Activated CD4-positive, alpha-beta T cell treated with anti-CD3 and anti-CD28 coated beads for 1 hour (primary cell): ENCODE results near the gene ZNF76.
A peak's percentile ranks its signal among the peaks of the same experiment; 100 is the strongest.

ENCODE experiments used
- DNase-seq: peaks from one replicate; pipeline ENCODE4 v3.0.0-alpha.2; 2020

Gene ZNF76

GRCh38 chr6:35273822-35274559 lies 14.5 kb downstream of the ZNF76 start:
- DNase-seq, result no peak

GRCh38 chr6:35275744-35276260 lies 16.3 kb downstream of the ZNF76 start:
- DNase-seq, result no peak

- DNase-seq, result no peak
These were observed 19.2 kb downstream of the ZNF76 start for GRCh38 chr6:35278708-35279107.

- no peak for DNase-seq
These were observed 21.4 kb downstream of the ZNF76 start for GRCh38 chr6:35280903-35281302.

GRCh38 chr6:35282472-35282871 lies 22.9 kb downstream of the ZNF76 start:
- DNase-seq, result no peak

GRCh38 chr6:35283361-35283760 lies 23.8 kb downstream of the ZNF76 start:
- DNase-seq, result no peak

GRCh38 chr6:35287671-35288396 lies 28.3 kb downstream of the ZNF76 start:
- no peak for DNase-seq

- no peak for DNase-seq
These were observed 29.3 kb downstream of the ZNF76 start for GRCh38 chr6:35288834-35289233.

- DNase-seq, result no peak
These were observed 32.0 kb downstream of the ZNF76 start for GRCh38 chr6:35291491-35291890.

GRCh38 chr6:35292494-35292893 lies 33.0 kb downstream of the ZNF76 start:
- no peak for DNase-seq

GRCh38 chr6:35293681-35294080 lies 34.1 kb downstream of the ZNF76 start:
- no peak for DNase-seq

GRCh38 chr6:35294308-35294945 lies 34.9 kb downstream of the ZNF76 start:
- peak; percentile 43 for DNase-seq

- DNase-seq, result no peak
These were observed 35.5 kb downstream of the ZNF76 start for GRCh38 chr6:35295036-35295435.

GRCh38 chr6:35295521-35296315 lies 36.2 kb downstream of the ZNF76 start:
- DNase-seq, result no peak

GRCh38 chr6:35296931-35297600 lies 37.5 kb downstream of the ZNF76 start:
- no peak for DNase-seq

- peak; percentile 84 for DNase-seq
These were observed 38.3 kb downstream of the ZNF76 start, which contains the start of gene DEF6 for GRCh38 chr6:35297601-35298481. Gene DEF6, plus strand, starts transcription at chr6:35297818. Its CDS starts 39 bp downstream, at chr6:35297857.

- DNase-seq, result no peak
These were observed 39.1 kb downstream of the ZNF76 start for GRCh38 chr6:35298625-35299140.

GRCh38 chr6:35299674-35300073 lies 40.1 kb downstream of the ZNF76 start:
- DNase-seq, result no peak

- no peak for DNase-seq
These were observed 41.3 kb downstream of the ZNF76 start for GRCh38 chr6:35300848-35301247.

- peak; percentile 81 for DNase-seq
These were observed 43.2 kb downstream of the ZNF76 start for GRCh38 chr6:35302604-35303241.
